Measurements from ENCODE around the gene ITM2B.

- TF ChIP-seq STAT1 (IDR thresholded peaks at IDR 0.05; ENCODE audit: unreplicated experiment) (no peak), CTCF (conservative IDR thresholded peaks at IDR 0.05; ENCODE audit: low read depth in 2 of 2) (no peak), REST (IDR thresholded peaks at IDR 0.05; ENCODE audit: unreplicated experiment) (no peak)
These were observed 84.0 kb downstream of the ITM2B start for GRCh38 chr13:48316826-48317510.

Data from GM23338 (cell line).